A673 (cell line): ENCODE data around the gene HTR5A. TPM values are rescaled to one million over a fixed set of nuclear protein-coding genes. Genes with fewer than 3 reads are reported as not detected.

ENCODE experiments used
- BruUV-seq: library from RNA; stranded (reverse); fragments of 400-500 nt; replicated peaks from 2 replicates; lab custom pipeline; 2021; lab: Mats Ljungman, UMichigan
- CTCF ChIA-PET: fragments of 300-600 bp; sonication (Branson Sonifier 250); formaldehyde crosslinking; loops from one replicate; lab custom pipeline; 2022; ENCODE audit warnings: antibody characterized with exemption; lab: Charles Lee
- POLR2A ChIA-PET: fragments of 300-600 bp; sonication (Branson Sonifier 250); formaldehyde crosslinking; loops from one replicate; lab custom pipeline; 2022; ENCODE audit warnings: antibody characterized with exemption; ENCODE audit not compliant: low non-redundant PET; lab: Charles Lee
- DNase-seq: peaks from one replicate; pipeline ENCODE4 v3.0.0-alpha.2; 2015; ENCODE audit warnings: low spot score
- H3K27ac ChIP-seq: fragments of 200-600 bp; sonication (generic); 2 replicates; pipeline ENCODE4 v1.5.1; 2016; ENCODE audit warnings: mixed run types, low read depth, mild to moderate bottlenecking, mixed read lengths, antibody characterized with exemption, low read length; ENCODE audit not compliant: poor library complexity, severe bottlenecking
- H3K27me3 ChIP-seq: fragments of 200-600 bp; sonication (generic); replicated peaks from 2 replicates; pipeline ENCODE4 v1.6.1; 2017; ENCODE audit warnings: mixed run types, low read depth, mild to moderate bottlenecking, mixed read lengths, antibody characterized with exemption, low read length; ENCODE audit not compliant: insufficient read depth, poor library complexity
- H3K36me3 ChIP-seq: fragments of 200-600 bp; sonication (generic); 2 replicates; pipeline ENCODE4 v1.6.1; 2016; ENCODE audit warnings: mixed run types, mild to moderate bottlenecking, mixed read lengths, antibody characterized with exemption, low read length; ENCODE audit not compliant: insufficient read depth, poor library complexity, severe bottlenecking
- H3K4me1 ChIP-seq: fragments of 200-600 bp; sonication (generic); 2 replicates; pipeline ENCODE4 v1.6.1; 2017; ENCODE audit warnings: mixed run types, mild to moderate bottlenecking, mixed read lengths, antibody characterized with exemption, low read length; ENCODE audit not compliant: insufficient read depth, poor library complexity, severe bottlenecking
- H3K4me3 ChIP-seq: fragments of 200-600 bp; sonication (generic); 2 replicates; pipeline ENCODE4 v1.5.1; 2016; ENCODE audit warnings: low read depth, mixed run types, mild to moderate bottlenecking, mixed read lengths, low read length; ENCODE audit not compliant: poor library complexity, severe bottlenecking
- H3K9me3 ChIP-seq: fragments of 200-600 bp; sonication (generic); 2 replicates; pipeline ENCODE4 v1.6.1; 2016; ENCODE audit warnings: mixed run types, low read depth, mild to moderate bottlenecking, mixed read lengths, antibody characterized with exemption, low read length; ENCODE audit not compliant: poor library complexity, severe bottlenecking
- CTCF ChIP-seq: fragments of 300-800, 200-600 bp; sonication (generic); conservative IDR thresholded peaks from 2 replicates; pipeline ENCODE4 v1.5.1; 2017; ENCODE audit warnings: low read depth, mild to moderate bottlenecking, antibody characterized with exemption, low read length, moderate library complexity, mixed read lengths
- EZH2 ChIP-seq: fragments of 200-600 bp; sonication (generic); IDR thresholded peaks from 2 replicates; pipeline ENCODE4 v1.6.1; 2017; ENCODE audit warnings: borderline replicate concordance, low read depth, mild to moderate bottlenecking, mixed read lengths, antibody characterized with exemption, low read length; ENCODE audit not compliant: poor library complexity, severe bottlenecking
- intact Hi-C: fragments of 100-400 bp; cut with micrococcal nuclease; formaldehyde crosslinking; loops from one replicate; pipeline ENCODE4 v1.10.0; 2022; ENCODE audit not compliant: unreplicated experiment
- total RNA-seq: library from RNA; stranded (reverse); gene quantifications from 2 replicates; pipeline ENCODE4 v1.2.3, GENCODE V29; 2021

HTR5A gene
- total RNA-seq, 1 experiment from 2014 or later, result not detected

- no peak overlapping the region for H3K27ac ChIP-seq
- no peaks in the 10 kb centered on the region for H3K9me3 ChIP-seq
- ChIA-PET POLR2A (no interaction called here), CTCF (no interaction called here)
- intact Hi-C loops, result no loop called here
- H3K4me1 ChIP-seq, result no peaks in the 10 kb centered on the region
- H3K36me3 ChIP-seq, result no peaks in the 10 kb centered on the region
- no peak overlapping the region for H3K4me3 ChIP-seq
- peaks cover 73% of the 10 kb centered on the region for H3K27me3 ChIP-seq
- DNase-seq, result no peak
- TF ChIP-seq EZH2 (no peak), CTCF (no peak)
- no TSS peak for BruUV-seq
These were observed 34.8 kb downstream of the HTR5A start for GRCh38 chr7:155104913-155105312.

- DNase-seq, result no peak
- Histone ChIP-seq H3K36me3 (no peaks in the 10 kb centered on the region), H3K27me3 (peaks cover 81% of the 10 kb centered on the region), H3K4me1 (no peaks in the 10 kb centered on the region), H3K9me3 (no peaks in the 10 kb centered on the region), H3K27ac (no peak overlapping the region), H3K4me3 (no peak overlapping the region)
- TF ChIP-seq EZH2 (no peak), CTCF (no peak)
- intact Hi-C loops, result no loop called here
- no TSS peak for BruUV-seq
- ChIA-PET CTCF (no interaction called here), POLR2A (no interaction called here)
These were observed 36.2 kb downstream of the HTR5A start for GRCh38 chr7:155106356-155106755.

DNA sequence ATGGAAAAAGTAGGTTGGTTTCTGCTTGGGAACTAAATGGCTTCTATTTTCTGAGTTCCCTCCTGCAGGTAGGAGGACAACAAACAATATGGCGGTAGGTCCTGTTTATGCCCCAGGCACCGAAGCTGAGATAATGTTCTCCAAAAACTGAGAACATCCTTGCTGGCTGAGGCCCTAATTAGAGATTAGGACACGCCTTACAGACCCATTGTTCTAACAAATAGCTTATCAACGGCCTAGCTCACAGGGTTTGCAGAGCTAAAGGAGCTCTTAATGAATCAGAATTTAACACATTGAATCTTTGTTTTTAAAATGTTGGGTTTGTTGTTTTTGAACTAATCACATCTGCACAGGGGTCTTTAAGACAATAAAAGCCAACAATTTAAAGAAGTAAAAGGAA lies 37.0 kb downstream of the HTR5A start:
- no peak for TF ChIP-seq CTCF
- TF ChIP-seq EZH2, result no peak
- Histone ChIP-seq H3K4me1 (no peaks in the 10 kb centered on the region), H3K36me3 (no peaks in the 10 kb centered on the region), H3K4me3 (no peak overlapping the region), H3K27me3 (peaks cover 85% of the 10 kb centered on the region), H3K27ac (no peak overlapping the region), H3K9me3 (no peaks in the 10 kb centered on the region)
- ChIA-PET POLR2A (no interaction called here), CTCF (no interaction called here)
- no peak for DNase-seq
- intact Hi-C loops, result no loop called here
- BruUV-seq, result no TSS peak
